SK-N-SH treated with all-trans-retinoic acid at 6 μM for 48 hours (cell line): ENCODE data around the gene DOCK2.

Experiments
- ESRRG ChIP-seq: fragments of 250-450 bp; sonication (Bioruptor Pico); IDR thresholded peaks from 2 replicates; pipeline ENCODE4 v1.6.1; 2021; ENCODE audit warnings: mild to moderate bottlenecking
- ISL1 ChIP-seq: fragments of 250-450 bp; sonication (Bioruptor Pico); IDR thresholded peaks from 2 replicates; pipeline ENCODE4 v2.1.2; 2022; ENCODE audit warnings: mild to moderate bottlenecking, moderate library complexity
- SNAI2 ChIP-seq: fragments of 250-450 bp; sonication (Bioruptor Pico); IDR thresholded peaks from 2 replicates; pipeline ENCODE4 v1.5.0; 2020; ENCODE audit warnings: mild to moderate bottlenecking, moderate library complexity
- TCF4 ChIP-seq: fragments of 250-450 bp; sonication (Bioruptor Pico); IDR thresholded peaks from 2 replicates; pipeline ENCODE4 v1.8.0; 2021; ENCODE audit warnings: mild to moderate bottlenecking, moderate library complexity, borderline replicate concordance
- ZFP3 ChIP-seq: fragments of 250-450 bp; sonication (Bioruptor Pico); IDR thresholded peaks from 2 replicates; pipeline ENCODE4 v1.5.0; 2020; ENCODE audit warnings: mild to moderate bottlenecking, moderate library complexity
- TF ChIP-seq, protein P1 (sequence below): fragments of 250-450 bp; sonication (Bioruptor Pico); IDR thresholded peaks from 2 replicates; pipeline ENCODE4 v1.8.0; 2020; ENCODE audit warnings: mild to moderate bottlenecking, moderate library complexity, borderline replicate concordance
- TF ChIP-seq, protein P2 (sequence below): fragments of 250-450 bp; sonication (Bioruptor Pico); IDR thresholded peaks from 2 replicates; pipeline ENCODE4 v1.8.0; 2021; ENCODE audit warnings: low read depth, mild to moderate bottlenecking, moderate library complexity, borderline replicate concordance

DNA sequence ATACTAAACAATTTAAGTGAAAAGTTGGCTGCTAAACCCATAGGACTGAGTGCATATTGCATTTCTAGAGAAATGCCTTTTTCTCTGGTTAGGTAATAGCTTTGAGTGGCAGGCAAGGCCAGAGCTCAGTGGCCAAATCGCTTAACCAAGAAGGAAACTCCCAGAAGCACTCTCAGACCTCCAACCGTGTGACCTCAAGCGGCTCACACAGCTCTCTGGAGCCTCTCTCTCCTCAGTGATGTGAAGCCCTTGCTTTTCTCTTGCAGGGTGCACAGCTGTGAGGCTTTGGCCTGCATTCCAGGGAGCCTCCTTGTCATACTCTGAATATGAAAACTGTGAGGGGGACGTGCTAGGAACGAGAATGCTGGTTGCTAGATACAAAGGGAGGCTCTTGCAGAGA, 236.6 kb downstream of the DOCK2 start:
- TF ChIP-seq ISL1 = no peak
- no peak for TF ChIP-seq SNAI2
- TF ChIP-seq ESRRG (CRISPR knock-in tag) = no peak
- TF ChIP-seq, protein P1, sequence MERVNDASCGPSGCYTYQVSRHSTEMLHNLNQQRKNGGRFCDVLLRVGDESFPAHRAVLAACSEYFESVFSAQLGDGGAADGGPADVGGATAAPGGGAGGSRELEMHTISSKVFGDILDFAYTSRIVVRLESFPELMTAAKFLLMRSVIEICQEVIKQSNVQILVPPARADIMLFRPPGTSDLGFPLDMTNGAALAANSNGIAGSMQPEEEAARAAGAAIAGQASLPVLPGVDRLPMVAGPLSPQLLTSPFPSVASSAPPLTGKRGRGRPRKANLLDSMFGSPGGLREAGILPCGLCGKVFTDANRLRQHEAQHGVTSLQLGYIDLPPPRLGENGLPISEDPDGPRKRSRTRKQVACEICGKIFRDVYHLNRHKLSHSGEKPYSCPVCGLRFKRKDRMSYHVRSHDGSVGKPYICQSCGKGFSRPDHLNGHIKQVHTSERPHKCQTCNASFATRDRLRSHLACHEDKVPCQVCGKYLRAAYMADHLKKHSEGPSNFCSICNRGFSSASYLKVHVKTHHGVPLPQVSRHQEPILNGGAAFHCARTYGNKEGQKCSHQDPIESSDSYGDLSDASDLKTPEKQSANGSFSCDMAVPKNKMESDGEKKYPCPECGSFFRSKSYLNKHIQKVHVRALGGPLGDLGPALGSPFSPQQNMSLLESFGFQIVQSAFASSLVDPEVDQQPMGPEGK = no peak
- TF ChIP-seq, protein P2, sequence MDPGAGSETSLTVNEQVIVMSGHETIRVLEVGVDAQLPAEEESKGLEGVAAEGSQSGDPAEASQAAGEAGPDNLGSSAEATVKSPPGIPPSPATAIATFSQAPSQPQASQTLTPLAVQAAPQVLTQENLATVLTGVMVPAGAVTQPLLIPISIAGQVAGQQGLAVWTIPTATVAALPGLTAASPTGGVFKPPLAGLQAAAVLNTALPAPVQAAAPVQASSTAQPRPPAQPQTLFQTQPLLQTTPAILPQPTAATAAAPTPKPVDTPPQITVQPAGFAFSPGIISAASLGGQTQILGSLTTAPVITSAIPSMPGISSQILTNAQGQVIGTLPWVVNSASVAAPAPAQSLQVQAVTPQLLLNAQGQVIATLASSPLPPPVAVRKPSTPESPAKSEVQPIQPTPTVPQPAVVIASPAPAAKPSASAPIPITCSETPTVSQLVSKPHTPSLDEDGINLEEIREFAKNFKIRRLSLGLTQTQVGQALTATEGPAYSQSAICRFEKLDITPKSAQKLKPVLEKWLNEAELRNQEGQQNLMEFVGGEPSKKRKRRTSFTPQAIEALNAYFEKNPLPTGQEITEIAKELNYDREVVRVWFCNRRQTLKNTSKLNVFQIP = no peak
- TF ChIP-seq TCF4 = no peak
- TF ChIP-seq ZFP3 (CRISPR knock-in tag) = no peak
